EL (cell line): ENCODE measurements around the gene AMER2.
A peak's percentile ranks its signal among the peaks of the same experiment; 100 is the strongest.

ENCODE experiments used
- DNase-seq: peaks from one replicate; pipeline ENCODE4 v3.0.0-alpha.2; 2016

The AMER2 gene

DNA sequence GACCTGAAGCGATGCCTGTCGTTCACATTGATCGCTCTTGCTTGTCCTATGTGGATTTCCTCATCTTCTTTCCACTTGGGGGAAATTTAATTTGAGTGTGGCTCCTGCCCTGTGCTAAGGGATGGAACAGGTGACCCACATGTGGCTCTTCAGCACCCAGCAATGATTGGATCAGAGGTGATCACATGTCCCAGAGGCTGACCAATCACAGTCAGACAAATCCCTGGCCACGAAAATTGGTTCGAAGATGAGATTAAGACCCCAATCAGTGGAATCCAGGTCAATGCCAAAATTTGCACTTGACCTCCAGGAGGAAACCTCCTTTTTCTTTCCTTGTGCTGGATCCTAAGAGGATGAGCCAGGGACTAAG is 23.7 kb downstream of the AMER2 start:
- no peak for DNase-seq

DNA sequence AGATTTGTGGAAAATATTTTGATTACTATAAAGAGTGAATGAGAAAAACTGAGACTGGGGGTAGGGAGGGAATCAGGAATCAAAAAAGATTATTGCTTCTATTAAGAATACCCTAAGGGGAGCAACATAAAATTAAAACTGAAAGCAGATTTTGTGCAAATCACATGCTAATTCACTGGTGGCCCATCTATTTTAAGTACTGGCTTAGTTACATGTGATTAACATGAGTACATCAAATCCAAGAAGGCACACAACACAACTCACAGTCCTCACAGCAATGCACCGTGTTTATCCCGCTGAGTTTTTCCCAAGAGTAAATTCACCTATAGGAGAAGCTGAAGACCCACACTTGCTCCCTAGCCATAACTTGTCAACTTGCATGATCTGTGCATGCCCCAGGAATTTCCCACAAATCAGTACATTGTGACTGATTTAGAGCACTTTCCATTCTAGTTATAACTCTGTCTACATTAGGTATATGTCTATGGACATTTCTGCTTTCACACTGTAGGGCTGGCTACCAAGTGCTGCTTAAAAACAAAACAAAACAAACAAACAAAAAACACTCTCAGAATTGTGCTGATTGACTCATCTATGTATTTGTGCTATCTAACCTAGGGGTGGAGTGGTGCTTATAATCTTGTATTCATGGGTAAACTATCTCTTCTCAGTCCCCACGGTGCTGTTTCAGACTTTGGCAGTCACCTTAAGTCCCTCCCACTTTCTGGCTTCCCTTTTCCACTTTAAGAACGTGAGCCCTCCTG is 24.3 kb downstream of the AMER2 start:
- DNase-seq = no peak

DNA sequence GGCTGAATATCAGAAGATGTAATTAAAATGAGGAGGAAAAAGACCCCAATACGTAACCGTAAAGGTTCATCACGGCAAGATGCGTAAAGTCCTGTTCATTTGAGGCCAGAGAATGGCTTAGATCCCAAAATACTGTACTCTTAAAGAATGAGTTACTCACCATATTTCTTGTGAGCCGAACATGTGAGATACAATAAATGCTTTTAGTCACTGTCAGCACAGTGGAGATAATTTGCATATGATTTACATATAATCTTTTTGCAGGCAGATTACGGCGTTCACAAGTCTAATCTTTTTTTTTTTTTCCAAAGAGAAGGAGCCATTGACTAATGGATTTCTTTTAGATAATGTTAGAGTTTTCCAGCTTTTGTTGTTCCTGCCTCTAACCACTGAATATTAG is 28.4 kb downstream of the AMER2 start:
- DNase-seq = no peak

DNA sequence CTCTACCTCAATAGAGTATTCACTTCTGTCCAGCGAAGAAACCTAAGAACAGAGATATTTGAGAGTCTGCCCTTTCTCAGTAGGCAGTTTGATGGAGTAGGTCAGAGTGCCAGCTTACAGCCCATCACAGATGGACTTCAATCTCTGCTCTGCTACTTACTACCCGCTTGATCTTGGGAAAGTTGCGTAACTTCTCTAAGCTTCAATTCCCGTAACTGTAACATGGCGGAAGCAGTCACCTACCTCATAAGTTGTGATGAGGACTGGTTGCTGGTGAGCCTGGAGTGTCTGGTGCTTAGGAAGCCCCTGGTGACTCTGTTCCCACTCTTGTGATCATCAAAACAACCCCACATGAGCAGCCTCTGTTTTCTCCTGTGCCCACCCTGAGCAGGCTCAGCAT is 31.0 kb downstream of the AMER2 start:
- DNase-seq = no peak

DNA sequence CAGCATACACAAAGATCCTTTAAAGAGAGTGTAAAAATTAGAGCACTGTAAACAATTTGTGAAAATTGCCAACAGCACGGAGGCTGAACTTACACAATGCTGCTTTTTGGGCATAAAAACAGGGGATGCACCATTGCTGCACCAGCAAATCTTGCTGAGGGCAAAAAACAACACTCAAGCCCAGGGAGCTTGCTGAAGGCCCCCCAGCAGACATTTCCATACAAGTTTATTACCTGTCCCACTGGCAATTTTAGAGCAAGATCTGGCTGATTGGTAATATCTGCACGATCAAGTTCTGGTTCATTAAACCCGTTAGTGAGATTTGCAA is 34.3 kb downstream of the AMER2 start:
- no peak for DNase-seq

DNA sequence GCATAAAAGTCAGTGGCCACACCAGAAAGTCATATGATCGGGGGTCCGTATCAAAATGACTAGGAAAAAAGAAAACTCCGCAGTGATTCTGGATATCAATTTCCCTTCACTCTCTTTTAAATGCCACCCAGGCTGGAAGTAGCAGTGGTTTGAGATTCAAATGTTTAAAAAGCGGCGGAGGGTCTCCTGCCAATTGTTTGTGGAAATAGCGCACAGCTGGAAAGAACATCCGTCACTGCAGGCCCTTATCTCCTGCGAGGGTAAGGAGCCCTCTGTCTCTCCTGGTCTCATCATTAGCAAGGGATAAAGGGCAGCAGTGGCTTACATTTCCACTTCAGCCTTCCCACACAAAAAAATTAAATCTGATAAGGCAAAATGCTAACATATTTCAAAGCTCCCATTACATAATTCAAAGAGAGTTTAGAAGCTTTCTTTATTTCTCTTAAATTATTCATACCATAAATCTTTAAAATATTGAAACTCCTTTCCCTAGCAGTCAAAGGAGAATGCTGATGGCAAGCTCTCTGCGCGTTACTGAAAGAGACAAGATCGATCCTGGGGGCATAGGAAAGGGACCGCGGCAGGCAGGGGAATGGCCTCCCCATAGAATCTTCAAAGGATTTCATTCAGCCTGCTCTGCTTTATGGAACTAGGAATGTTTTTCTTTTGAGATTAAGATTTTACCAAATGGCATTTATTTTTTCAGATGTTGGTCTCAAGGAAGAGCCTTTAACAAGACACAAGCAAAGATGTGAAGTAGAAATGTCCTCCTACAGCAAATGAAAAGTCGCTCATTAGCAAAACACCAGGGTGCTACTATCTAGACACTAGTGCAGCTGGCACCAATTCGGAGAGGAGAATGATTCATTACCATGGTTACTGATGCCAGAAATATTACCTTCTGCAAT is 35.0 kb downstream of the AMER2 start:
- no peak for DNase-seq

DNA sequence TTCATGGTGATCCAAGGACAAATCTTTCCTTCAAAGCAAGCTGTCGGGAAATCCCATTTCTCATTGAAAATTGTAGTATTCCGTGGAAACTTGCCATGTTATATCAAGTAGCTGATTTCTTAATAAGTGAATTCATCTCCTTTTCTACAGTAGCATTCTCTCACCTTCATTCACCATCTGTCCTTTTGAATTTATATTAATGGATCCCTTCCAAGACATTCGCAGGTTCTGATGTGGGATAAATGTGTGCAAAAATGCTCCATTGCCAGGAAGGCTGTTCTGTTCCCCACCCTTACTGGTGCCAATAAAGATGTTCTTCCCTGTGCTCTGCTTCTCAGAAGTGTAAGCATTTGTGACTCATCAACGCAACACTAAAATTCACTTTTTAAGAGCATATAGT is 36.2 kb downstream of the AMER2 start:
- no peak for DNase-seq

DNA sequence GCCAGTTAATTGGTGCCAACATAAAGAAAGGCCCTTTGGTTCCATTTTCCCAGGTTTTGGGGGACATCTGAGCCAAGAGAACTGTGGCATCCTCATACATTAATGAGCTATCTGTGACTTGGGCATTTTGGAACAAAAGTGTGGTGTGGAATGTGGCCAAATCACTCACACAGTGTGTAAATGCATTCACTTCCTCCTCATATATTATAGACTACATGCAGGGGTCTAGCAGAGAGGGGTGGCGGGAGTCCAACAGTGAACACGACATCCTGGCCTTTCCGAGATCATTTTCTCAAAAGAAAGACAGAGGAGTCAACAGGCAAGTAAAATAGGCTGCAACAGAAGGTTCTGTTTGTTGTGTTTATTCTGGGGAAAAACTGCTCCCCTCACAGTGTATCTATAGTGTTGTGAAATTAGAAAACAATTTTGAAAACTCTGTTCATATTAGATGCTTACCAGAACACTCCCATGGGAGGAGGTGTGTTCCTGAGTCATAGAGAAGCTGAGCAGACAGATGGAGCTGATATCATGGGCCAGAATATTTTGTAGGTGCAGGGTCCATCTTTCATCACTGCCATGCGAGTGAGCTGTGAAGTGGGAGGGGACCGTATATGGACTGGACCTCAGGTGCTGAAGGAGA is 39.2 kb downstream of the AMER2 start:
- no peak for DNase-seq

DNA sequence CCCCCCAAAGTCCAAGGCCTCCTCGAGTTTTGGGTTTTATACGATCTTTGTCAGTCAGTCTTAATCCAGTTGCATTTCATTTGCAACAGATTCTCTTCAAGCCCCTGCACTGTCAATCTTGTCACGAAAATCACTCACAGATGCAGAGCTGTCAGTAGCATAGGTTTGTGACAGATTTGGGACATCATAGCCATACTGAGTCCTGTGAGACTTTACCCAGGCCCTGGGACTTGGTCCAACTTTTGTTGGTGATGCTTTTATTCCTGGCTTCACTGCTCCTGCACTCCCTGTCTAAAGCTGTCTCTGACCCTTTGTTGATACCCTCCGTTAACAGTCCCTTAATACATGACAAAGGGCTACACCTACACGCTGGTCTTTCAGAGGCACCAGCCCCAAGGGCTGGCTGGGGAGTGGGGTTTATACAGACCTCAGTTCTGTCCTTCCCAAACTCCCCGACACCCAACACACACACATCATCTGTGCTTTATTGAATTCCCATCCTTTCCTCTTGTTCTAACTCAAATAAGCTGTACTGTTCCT is 40.1 kb downstream of the AMER2 start:
- no peak for DNase-seq

DNA sequence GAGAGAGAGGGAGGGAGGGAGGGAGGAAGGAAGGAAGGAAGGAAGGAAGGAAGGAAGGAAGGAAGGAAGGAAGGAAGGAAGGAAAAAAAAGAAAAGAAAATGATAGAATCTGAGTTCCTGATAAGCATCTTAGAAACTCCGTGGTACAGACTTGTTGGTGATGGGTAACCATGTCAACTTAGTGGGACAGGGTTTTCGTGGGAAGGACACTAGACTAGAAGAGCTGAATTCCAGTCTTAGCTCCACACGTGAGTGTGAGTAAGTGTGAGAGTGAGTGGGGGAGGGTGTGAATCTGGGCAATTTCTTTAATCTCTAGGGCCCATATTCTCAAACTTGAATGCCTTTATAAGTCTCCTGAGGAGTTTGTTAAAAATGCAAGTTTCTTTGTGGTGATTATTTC is 41.1 kb downstream of the AMER2 start:
- no peak for DNase-seq

DNA sequence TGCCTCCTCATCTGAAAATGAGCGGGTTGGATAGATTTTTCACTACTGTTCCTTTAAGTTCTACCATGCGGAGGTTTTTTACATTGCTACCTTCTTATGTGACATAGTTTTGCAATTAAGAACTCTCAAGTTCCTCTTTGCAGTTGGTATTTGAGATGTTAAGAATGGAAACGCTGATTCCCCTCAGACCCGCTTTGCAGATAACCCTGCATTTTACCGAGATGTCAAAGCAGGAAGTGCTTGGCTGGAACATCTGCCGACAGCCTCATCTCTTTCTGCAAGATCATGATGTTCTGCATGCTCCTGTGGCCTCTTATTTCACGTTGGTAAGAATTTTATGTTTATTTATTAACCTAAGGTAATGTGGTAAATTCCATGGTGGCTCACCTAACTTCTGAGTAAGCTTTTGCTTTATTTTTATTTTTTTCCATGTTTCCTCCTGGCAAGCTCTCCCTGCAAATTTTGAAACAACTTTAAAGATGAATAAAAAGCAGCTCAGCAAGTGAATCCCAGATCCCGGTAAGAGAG is 53.6 kb downstream of the AMER2 start:
- no peak for DNase-seq

DNA sequence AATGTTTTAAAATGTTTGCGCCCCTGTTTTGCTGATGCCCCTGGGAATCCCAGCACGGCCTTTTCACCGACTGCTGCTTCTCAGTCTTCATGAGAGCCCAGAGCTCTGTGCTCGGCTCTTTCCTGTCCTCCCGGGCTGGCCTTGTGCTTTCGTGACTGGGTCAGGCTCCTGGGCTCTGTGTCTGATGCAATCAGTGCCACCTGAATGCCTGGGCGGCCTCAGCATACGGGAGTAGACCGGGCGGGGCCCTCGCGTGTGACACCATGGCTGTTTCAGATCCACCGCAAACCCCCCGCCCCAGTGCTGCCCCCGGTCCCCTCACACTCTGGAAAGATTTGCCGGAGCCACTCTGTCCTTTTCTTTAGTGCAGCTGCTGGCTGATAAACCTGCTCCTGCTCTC is 54.8 kb downstream of the AMER2 start:
- no peak for DNase-seq

DNA sequence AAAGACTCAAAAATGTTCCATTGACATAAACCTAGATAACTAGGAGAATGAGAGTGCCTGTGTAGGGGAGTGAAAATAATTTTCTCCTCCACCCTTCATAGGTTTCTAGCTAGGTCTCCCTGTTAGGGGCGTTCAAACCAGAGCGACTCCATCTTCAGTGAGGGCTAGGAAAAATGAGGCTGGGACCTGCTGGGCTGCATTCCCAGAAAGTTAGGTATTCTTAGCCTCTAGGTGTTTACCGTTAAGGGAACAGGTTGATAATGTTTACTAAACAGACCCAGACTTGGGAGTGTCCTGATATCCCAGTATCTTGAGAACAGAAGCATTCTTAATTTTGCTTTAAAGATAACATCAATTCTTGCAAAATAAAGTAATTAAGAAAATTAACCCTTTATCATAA is 56.0 kb downstream of the AMER2 start:
- no peak for DNase-seq

DNA sequence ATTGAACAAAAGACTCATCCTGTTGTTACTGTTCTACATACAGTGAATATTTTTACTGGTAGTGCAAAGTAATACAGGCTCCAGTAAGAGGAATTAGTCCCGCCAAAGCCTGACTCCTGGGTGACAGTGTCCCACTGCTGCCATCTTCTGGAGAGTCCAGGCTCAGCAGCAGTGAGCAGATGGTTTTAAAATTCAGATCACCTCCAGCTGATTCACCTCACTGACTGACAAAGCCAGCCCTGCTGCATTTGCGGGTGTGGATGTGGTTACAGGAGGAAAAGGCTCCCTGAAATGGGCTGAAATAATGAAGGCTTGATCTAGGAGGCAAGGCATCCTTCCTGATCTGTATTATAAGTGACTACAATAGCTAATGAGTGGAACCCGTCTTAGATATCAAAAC is 57.9 kb downstream of the AMER2 start:
- DNase-seq = peak; percentile 66

DNA sequence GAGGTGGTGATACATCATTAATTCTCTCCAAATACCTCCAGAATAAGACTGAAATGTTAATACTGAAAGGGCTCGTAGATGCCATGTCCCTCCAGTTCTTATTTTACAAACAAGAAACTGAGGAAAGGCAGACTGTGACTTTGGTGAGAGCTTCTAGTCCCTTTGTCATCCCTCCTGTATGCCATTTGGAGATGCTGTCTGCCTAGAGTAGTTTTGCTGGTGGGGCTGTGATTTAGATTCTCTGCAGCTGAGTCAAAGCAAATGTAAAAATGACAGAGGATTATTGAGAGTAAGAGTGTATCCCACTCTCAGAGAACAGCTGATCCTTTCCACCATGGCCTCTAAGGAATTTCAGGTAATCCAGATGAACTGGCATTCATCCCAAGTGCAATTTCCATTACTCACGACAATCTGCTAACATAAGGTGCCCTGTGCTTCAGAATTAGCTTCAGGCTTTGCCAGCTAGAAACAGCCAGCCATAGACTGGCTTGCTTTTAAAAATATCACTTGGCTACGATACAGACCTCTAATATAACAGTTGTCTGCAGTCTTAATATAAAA is 59.3 kb downstream of the AMER2 start:
- DNase-seq = no peak
